Fibroblast of pulmonary artery (primary cell): ENCODE data around the gene FGD5.

Experiments
- DNase-seq: peaks from one replicate; pipeline ENCODE4 v3.0.0-alpha.2; 2010; ENCODE audit warnings: low read depth
- H3K4me3 ChIP-seq: replicated peaks from 2 replicates; pipeline ENCODE4 v1.5.1; 2011; ENCODE audit warnings: low read depth, mild to moderate bottlenecking, control low read depth, low read length, moderate library complexity
- CTCF ChIP-seq: IDR thresholded peaks from 2 replicates; pipeline ENCODE4 v1.5.1; 2011; ENCODE audit warnings: mild to moderate bottlenecking, control low read depth, low read length, inconsistent platforms; ENCODE audit errors: missing control alignments

The FGD5 gene

DNA sequence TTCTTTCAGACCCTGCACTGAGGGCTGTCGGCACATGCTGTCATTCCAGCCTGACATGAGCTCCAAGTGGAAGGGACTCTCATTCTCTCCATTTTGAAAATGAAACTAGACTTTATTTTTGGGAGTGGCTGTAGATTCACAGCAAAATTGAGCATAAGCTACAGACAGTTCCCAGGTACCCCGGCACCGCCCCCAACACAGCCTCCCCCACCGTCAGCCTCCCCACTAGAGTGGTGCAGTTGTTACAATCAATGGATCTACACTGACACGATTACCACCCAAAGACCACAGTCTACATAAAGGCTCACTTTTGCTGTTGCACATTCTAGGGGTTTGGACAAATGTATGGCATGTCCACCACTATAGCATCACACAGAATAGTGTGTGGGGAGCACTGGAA lies 29.5 kb upstream of the FGD5 start:
- no peak for TF ChIP-seq CTCF
- no peak for DNase-seq

DNA sequence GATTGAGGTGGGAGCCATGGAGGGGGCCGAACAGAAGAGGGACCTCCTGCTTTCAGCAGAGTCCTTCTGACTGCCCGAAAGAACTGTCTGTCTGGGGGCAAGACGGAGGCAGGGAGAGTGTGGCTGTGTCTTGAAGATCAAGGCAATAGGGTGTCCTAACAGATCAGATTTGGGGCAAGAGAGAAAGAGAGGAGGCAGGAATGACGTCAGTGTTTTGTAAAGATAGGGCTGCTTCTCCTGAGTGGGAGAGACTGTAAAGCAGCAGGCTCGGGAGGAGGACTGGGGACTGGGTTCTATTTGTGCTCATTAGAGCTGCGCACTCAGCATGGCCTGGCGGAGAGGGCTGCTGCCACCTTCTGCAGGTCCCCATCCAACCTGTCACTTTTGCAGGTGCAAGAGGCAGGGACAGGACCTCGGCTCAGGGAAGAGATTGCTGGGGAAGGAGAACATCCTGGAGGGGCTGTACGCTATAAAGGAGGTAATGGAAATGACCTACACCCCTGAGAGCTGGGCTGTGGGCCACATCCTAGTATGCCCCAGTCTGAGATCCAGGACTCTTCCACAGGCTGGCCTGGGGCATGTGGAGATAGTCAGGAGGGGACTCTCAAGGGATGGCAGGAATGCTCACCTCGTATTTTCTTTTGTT lies 29.0 kb upstream of the FGD5 start:
- no peak for TF ChIP-seq CTCF
- no peak overlapping the region for H3K4me3 ChIP-seq
- DNase-seq, result no peak

More for the DNA sequence above, 29.5 kb upstream of the FGD5 start:
- no peak overlapping the region for H3K4me3 ChIP-seq

- no peak overlapping the region for H3K4me3 ChIP-seq
- peak; percentile 72 for TF ChIP-seq CTCF
- peak; percentile 51 for DNase-seq
These were observed 27.3 kb upstream of the FGD5 start for GRCh38 chr3:14791343-14791945.

DNA sequence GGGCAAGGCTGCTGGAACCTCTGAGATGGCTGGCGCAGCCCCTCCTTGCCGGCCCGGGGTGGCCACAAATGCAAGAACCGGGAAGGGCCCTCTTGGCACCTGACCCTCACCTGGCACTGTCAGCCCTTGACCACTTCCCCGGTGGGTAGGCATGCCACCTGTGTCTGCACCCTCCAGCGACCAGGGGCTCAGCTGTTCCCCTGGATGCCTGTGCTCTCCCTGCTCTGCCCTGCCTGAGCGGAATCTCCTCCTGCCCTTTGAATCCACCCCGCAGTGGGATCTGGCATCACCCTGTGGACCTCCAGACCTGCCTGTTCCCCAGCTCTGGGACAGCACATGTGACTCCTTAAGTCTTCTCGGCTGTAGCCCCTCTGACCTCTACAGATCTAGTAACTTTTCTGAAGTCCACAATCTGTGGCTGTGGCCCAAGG lies 26.1 kb upstream of the FGD5 start:
- TF ChIP-seq CTCF, result no peak
- no peak for DNase-seq
- no peak overlapping the region for H3K4me3 ChIP-seq

DNA sequence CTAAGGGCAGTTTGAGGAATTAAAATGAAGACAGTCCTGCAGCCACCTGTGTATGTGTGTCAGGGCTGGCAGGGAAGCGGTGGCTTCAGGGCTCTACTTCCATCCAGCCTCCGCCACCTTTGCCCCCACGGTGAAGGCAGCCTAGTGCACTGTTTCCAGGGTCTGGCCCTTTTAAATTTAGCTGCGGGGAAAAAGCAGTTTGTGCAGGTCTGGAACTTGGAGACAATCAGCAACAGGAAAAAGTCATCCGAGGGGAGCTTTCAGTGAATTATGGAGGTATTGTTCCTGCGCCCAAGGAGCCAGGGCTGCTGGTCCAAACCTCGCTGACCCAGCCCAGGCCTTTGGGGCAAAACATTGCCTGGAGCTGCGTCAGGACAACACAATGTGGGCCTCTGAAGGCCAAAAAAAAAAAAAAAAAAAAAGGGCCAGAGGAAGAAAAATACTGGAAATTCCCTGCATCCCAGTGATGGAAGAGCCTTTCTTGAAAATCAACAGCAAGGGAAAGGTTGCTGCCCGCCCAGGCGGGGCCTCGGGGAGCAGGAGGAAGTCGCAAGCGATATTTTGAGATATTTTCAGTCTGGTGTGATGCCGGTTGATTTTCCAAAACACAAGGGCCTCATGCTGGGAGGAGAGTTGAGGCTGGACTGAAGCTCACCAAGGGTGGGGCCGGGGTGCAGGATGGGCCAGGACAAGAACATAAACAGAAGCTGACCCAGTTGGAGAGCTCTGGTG lies 25.5 kb upstream of the FGD5 start:
- H3K4me3 ChIP-seq, result no peak overlapping the region
- no peak for DNase-seq
- TF ChIP-seq CTCF, result no peak

- H3K4me3 ChIP-seq, result no peak overlapping the region
- TF ChIP-seq CTCF, result no peak
- no peak for DNase-seq
These were observed 24.9 kb upstream of the FGD5 start for GRCh38 chr3:14793858-14794234.
